Ovary (tissue), 9 donors: Measurements from ENCODE around the gene SMIM38. TPM values are rescaled to one million over a fixed set of nuclear protein-coding genes. Genes with fewer than 3 reads are reported as not detected.

Source experiments
- DNase-seq, 5 donors: peaks; one replicate each; pipeline ENCODE4 v3.0.0-alpha.2; 2019 to 2020
- H3K27ac ChIP-seq, 2 donors: fragments of 200-600 bp; one replicate each; pipeline versions ENCODE4 v1.5.1 to v1.8.0; 2019 to 2022
- H3K27me3 ChIP-seq: fragments of 200-600 bp; one replicate; pipeline ENCODE4 v1.8.0; 2022
- H3K36me3 ChIP-seq: fragments of 200-600 bp; sonication (generic); one replicate; pipeline ENCODE4 v1.5.1; 2019
- H3K4me1 ChIP-seq: one replicate; pipeline ENCODE4 v1.8.1; 2013; ENCODE audit warnings: mild to moderate bottlenecking, moderate library complexity; ENCODE audit not compliant: insufficient read depth
- H3K4me3 ChIP-seq: fragments of 200-600 bp; sonication (generic); one replicate; pipeline ENCODE4 v1.5.1; 2017
- H3K9me3 ChIP-seq, 2 donors: fragments of 200-600 bp in 1 of 2; sonication (generic) in 1 of 2; one replicate each; pipeline versions ENCODE4 v1.5.1 to v1.8.1; 2013 to 2019; ENCODE audit warnings: mild to moderate bottlenecking in 1 of 2, moderate library complexity in 1 of 2
- CTCF ChIP-seq, 3 donors: fragments of 450-650 bp in 2 of 3; fragments of 200-600 bp in 1 of 3; IDR thresholded peaks; one replicate each; pipeline versions ENCODE4 v1.5.1 to v1.8.0; 2016 to 2022; ENCODE audit warnings: antibody characterized with exemption in 3 of 3, mild to moderate bottlenecking in 1 of 3
- EP300 ChIP-seq: sonication (generic); formaldehyde crosslinking; IDR thresholded peaks from one replicate; pipeline ENCODE4 v1.6.1; 2017; ENCODE audit warnings: antibody characterized with exemption
- POLR2A ChIP-seq: fragments of 450-650 bp; IDR thresholded peaks from one replicate; pipeline ENCODE4 v1.6.1; 2017; ENCODE audit warnings: antibody characterized with exemption, mild to moderate bottlenecking, moderate library complexity
- WGBS, 3 donors: extraction: QIAGEN DNeasy Blood & Tissue Kit in 1 of 3; methylation state at CpG; one replicate each; pipeline versions ENCODE4 v1.1.5 to v1.1.7; 2013 to 2017; 5-methylcytosine and 5-hydroxymethylcytosine counted together
- intact Hi-C, 4 donors: fragments of 100-400 bp; cut with DNase I; formaldehyde crosslinking; loops; one replicate each; pipeline versions ENCODE4 v1.11.0 to v1.15.1; 2022 to 2023
- polyA plus RNA-seq, 2 donors: library from polyadenylated mRNA; stranded (reverse); fragments of 200-250 nt in 1 of 2; fragments of 350-450 nt in 1 of 2; fragmentation: Illumina TruSeq in 1 of 2; extraction: RNeasy Lipid Tissue Mini Kit (QIAGEN cat#74804) in 1 of 2; gene quantifications; one replicate each; pipeline ENCODE4 v1.2.3, GENCODE V29; 2013 to 2014
- total RNA-seq, 7 donors: library from RNA; depleted of rRNA in 2 of 7; stranded (reverse); fragments of >200 nt in 2 of 7; fragmentation: NEBNext Ultra II Directional in 3 of 7; extraction: Animal tissue kit (Norgen Biotek cat#: 25700) in 3 of 7; gene quantifications; one replicate each; pipeline versions ENCODE4 v1.1.0 to v1.2.4, GENCODE V29; 2016 to 2023
- donor health status: DM: no; HTN: no; CAD: no; lungs with moderate emphysema.
- donor health status: DM: no; HTN: no; CAD: no.
- donor health status: Bipolar disorder and iron deficiency.
- donor health status: DM: yes; HTN: yes; CAD: no.
- donor health status: DM: no; HTN: no; CAD: no.
- donor health status: DM: yes; HTN: yes; CAD: no.

Gene SMIM38
- total and polyA plus RNA-seq, 9 donors: 0.43 to 6.3 (median 2.1) TPM

GRCh38 chr11:69193629-69194028 is 37.9 kb downstream of the SMIM38 start:
- no peak for DNase-seq
- peaks cover 0 to under 1% of the 10 kb centered on the region in 2 donors for H3K9me3 ChIP-seq
- H3K4me1 ChIP-seq: no peaks in the 10 kb centered on the region
- no peak for TF ChIP-seq EP300
- TF ChIP-seq POLR2A: no peak
- no peak for TF ChIP-seq CTCF (IDR thresholded peaks at IDR 0.05)
- 53 to 65% (median 62%) methylated on average over 2 of the region's 2 CpGs for WGBS, 3 donors
- no peak overlapping the region for H3K27ac ChIP-seq
- intact Hi-C loops: no loop called here
- no peak overlapping the region for H3K4me3 ChIP-seq
- H3K36me3 ChIP-seq: no peaks in the 10 kb centered on the region
- no peaks in the 10 kb centered on the region for H3K27me3 ChIP-seq

GRCh38 chr11:69194396-69194795 is 38.7 kb downstream of the SMIM38 start:
- DNase-seq: no peak
- no peak overlapping the region for H3K27ac ChIP-seq
- TF ChIP-seq POLR2A (no peak), CTCF (IDR thresholded peaks at IDR 0.05) (no peak), EP300 (no peak)
- no peaks in the 10 kb centered on the region for H3K9me3 ChIP-seq
- no peaks in the 10 kb centered on the region for H3K27me3 ChIP-seq
- no peaks in the 10 kb centered on the region for H3K4me1 ChIP-seq
- 78 to 90% (median 88%) methylated on average over 1 of the region's 1 CpG for WGBS, 3 donors
- no peak overlapping the region for H3K4me3 ChIP-seq
- H3K36me3 ChIP-seq: no peaks in the 10 kb centered on the region
- intact Hi-C loops: no loop called here

- 47 to 48% (median 47%) methylated on average over 4 of the region's 6 CpGs for WGBS, 3 donors
- DNase-seq: no peak
- H3K4me3 ChIP-seq: no peak overlapping the region
- intact Hi-C loops: no loop called here
- H3K9me3 ChIP-seq: no peaks in the 10 kb centered on the region
- TF ChIP-seq EP300: no peak
- TF ChIP-seq POLR2A: no peak
- TF ChIP-seq CTCF (IDR thresholded peaks at IDR 0.05): no peak
- no peaks in the 10 kb centered on the region for H3K36me3 ChIP-seq
- H3K27ac ChIP-seq: no peak overlapping the region
- H3K4me1 ChIP-seq: no peaks in the 10 kb centered on the region
- H3K27me3 ChIP-seq: no peaks in the 10 kb centered on the region
Measured at GRCh38 chr11:69194956-69195355, 39.2 kb downstream of the SMIM38 start.

GRCh38 chr11:69195824-69196782 is 40.4 kb downstream of the SMIM38 start:
- intact Hi-C loops: no loop called here
- no peak for DNase-seq
- WGBS, 3 donors: 58 to 67% (median 59%) methylated on average over 35 of the region's 35 CpGs
- no peaks in the 10 kb centered on the region for H3K9me3 ChIP-seq
- no peak overlapping the region for H3K4me3 ChIP-seq
- H3K27ac ChIP-seq: no peak overlapping the region
- no peak for TF ChIP-seq EP300
- no peak for TF ChIP-seq CTCF (IDR thresholded peaks at IDR 0.05)
- TF ChIP-seq POLR2A: no peak
- no peaks in the 10 kb centered on the region for H3K4me1 ChIP-seq
- no peaks in the 10 kb centered on the region for H3K27me3 ChIP-seq
- H3K36me3 ChIP-seq: no peaks in the 10 kb centered on the region
